DND-41 (cell line): ENCODE measurements around the gene GLCCI1.

ENCODE experiments used
- EZH2 ChIP-seq: IDR thresholded peaks from 3 replicates; pipeline ENCODE4 v1.6.1; 2012; ENCODE audit warnings: borderline replicate concordance, low read depth, mild to moderate bottlenecking, moderate library complexity, low read length, inconsistent platforms; ENCODE audit not compliant: severe bottlenecking
- TF ChIP-seq, protein P1 (sequence below): IDR thresholded peaks from 2 replicates; pipeline ENCODE4 v1.5.1; 2012; ENCODE audit warnings: borderline replicate concordance, low read length, moderate library complexity, mild to moderate bottlenecking; ENCODE audit not compliant: poor library complexity, severe bottlenecking; ENCODE audit errors: extremely low read depth

DNA sequence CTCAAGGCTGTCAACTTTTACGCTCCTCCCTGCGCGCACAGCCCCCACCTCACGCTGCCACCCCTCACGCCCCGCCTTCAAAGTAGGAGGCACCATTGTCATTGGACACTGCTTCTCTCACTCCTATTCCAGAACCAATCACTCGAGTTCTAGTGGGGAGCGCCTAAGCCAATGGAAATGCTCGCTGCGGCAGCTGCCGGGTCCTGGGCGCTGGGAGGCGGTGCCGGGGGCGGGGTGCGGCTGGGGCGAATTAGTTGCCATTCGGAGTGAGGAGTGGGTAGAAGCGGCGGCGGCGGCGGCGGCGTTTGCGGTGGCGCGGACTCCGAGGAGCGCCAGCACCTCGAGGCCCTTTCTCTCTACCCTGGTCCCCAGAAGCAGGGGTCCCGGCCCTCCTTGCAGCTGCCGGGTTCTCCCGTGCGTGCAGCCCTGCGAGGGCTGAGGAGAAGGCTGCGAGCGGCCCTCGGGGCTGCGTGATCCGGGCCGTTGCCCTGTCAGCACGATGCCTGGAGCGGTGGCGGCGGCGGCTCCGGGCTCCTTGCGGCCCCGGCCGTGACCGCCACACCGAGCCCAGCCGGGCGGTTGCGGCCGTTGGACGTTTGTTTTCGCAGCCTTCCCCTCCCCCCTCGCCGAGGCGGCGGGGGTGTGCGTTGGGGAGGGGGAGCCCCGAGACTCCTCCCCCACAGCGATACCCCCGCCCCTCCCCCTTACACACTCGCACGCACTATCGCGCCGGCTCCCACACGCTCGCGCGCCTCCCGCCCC lies at the start of gene GLCCI1:
- TF ChIP-seq, protein P1, sequence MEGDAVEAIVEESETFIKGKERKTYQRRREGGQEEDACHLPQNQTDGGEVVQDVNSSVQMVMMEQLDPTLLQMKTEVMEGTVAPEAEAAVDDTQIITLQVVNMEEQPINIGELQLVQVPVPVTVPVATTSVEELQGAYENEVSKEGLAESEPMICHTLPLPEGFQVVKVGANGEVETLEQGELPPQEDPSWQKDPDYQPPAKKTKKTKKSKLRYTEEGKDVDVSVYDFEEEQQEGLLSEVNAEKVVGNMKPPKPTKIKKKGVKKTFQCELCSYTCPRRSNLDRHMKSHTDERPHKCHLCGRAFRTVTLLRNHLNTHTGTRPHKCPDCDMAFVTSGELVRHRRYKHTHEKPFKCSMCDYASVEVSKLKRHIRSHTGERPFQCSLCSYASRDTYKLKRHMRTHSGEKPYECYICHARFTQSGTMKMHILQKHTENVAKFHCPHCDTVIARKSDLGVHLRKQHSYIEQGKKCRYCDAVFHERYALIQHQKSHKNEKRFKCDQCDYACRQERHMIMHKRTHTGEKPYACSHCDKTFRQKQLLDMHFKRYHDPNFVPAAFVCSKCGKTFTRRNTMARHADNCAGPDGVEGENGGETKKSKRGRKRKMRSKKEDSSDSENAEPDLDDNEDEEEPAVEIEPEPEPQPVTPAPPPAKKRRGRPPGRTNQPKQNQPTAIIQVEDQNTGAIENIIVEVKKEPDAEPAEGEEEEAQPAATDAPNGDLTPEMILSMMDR: no peak
- no peak for TF ChIP-seq EZH2
